ENCODE data around the gene SH3GLB1.
"Not testable (repeated sequence)": the region's sequence is repeated elsewhere in the genome, so short reads cannot be mapped to it uniquely, and the experiment has no call there.

The SH3GLB1 gene

DNA sequence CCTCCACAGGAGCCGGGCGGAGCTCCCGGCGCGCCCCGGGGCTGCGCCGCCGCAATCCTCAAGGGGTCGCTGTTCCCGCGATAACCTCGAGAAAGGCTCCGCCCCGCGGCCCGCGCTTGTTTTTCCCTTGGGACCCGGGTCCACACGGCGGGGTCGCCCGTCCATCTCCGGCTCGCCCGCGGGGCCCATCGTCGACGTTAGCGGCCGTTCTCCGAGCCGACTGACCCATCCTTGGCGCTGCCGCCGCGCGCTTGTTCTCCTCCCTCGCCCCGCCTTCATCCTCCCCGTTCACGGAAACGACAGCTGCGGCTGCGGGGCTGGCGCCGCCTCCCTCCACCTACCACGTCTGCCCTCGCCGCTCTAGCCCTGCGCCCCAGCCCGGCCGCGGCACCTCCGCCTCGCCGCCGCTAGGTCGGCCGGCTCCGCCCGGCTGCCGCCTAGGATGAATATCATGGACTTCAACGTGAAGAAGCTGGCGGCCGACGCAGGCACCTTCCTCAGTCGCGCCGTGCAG is at the start of gene SH3GLB1:
SH3GLB1 (plus strand) TSS at position 119 of the 514 bp plus-strand sequence; CDS start at position 443, 324 bp downstream.
- DNase-seq, result peak; percentile 87

DNA sequence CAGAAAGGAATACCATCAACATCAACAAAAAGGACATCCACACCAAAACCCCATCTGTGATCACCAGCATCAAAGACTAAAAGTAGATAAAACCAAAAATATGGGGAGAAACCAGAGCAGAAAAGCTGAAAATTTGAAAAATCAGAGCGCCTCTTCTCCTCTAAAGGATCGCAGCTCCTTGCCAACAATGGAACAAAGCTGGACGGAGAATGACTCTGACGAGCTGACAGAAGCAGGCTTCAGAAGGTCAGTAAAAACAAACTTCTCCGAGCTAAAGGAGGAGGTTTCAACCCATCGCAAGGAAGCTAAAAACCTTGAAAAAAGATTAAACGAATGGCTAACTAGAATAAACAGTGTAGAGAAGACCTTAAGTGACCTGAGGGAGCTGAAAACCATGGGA is 46.0 kb upstream of the SH3GLB1 start:
- not testable (repeated sequence) for DNase-seq

DNA sequence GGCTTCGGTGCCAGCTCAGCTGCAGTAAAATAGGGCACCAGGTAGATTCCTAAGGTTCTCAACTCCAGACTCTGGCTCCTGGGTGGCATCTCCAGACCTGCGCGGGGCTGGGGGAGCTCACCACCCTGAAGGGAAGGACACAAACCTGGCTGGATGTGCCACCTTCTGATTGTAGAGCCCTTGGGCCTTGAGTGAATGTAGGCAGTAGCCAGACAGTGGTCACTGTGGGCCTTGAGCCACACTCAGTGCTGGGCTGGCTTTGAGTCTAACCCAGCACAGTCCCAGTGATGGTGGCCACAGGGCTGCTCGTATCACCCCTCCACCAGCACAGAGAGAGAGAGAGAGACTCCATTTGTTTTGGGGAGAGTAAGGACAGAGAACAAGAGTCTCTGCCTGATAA is 38.0 kb upstream of the SH3GLB1 start:
- DNase-seq, result no peak

DNA sequence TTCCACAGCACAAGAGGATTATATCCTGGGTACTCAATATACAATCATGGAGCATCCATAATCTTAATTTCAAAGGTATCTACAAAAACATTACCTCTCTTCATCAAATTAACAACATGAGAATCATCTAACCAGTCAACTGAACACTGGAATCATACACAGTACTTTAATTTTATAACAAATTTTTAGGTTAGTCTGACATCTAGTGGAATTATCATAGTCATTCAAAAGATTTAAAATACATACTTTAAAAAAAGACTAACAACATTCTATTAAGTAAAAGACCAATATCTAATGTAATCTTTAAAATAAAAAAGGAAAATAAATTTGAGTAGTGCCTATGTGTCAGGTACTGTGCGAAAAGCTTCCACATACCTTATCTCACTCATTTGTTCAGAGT is 16.8 kb upstream of the SH3GLB1 start:
- peak; percentile 18 for DNase-seq

DNA sequence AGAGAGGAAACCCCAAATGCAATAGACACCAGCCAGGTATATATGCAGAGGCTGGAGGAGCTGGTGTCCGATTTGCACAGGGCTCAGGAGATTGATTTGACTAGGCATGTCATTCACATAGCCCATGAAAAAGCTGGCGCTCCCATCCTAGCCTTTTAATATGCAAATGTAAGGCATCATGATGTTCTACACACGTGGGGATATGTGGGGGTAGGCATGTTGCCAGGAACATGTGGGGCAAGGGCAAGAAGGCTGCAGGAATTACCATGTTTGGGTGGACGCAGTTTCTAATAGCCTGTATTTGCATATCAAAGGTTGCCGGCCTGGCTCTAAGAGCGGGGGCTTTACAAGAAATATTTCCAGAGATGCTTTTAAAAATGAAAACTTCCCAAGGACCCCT is 11.7 kb upstream of the SH3GLB1 start:
- no peak for DNase-seq

DNA sequence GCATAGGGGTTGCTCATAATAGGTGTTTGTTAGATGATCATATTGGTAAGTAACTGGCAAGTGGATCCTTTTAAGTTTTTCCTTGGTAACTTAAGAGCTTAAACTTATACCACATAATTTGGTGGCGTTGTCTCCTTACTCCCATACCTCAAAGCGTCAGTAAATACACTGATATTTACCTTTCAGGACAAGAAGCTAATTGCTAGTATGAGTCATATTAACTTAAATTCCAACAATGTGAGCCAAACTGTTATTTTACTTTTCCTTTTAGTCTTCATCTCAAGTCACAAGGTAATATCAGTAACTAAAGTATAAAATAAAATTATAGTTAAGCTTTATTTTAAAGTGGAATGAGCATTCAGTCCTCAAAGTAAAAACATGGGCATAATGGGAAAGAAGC is 9.0 kb upstream of the SH3GLB1 start:
- no peak for DNase-seq

DNA sequence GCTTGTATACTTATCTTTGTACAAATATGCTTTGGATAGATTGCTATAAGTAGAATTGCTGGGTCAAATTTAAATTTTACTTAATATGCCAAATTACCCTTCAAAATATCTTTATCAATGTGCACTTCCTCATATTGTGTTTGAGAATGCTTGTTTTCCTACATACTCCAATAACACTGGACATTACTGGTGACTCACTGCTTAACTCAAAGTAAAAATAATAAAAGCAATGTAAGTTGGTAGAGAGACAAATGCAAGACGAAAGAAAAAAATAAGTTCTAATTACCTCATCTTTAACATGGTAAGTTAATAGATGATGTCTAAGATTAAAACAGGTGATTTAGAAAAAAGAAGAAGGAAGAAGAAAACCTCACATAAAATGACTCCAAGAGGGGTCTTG is 7.9 kb upstream of the SH3GLB1 start:
- no peak for DNase-seq

DNA sequence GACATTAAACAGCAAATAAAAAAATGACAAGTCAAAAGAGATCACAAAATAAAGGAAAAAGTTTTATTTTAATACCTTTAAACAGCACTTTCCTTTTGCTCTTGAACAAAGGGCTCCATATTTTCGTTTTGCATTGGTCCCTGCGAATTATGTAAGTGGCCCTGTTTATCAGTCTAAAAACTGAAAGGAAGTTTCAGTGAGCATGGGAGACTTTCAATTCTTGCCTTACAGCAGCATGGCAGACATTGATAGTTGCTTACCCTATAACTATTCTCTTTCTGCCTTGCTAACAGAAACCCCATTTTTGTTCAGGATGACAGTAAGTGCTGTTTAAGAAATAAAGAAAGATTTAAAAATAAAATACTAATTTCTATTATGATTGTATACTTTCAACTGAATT is 5.2 kb upstream of the SH3GLB1 start:
- DNase-seq, result no peak

DNA sequence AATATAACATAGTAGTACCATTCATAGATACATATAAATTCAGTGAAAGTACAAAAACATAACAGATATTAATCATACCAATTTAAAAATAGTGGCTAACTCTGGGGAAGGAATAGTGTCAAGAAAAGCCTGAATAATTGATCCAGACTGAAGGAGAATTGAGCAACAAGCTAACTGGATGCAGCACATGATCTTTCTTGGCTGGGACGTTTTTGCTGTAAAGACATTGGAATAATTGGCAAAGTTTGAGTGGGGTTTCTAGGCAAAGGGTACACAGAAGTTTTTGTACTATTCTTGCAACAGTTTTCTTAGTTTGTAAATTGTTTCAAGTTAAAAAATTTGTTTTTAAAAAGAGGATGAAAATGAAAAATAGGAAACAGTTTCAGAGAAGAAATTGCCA is 2.6 kb upstream of the SH3GLB1 start:
- no peak for DNase-seq

DNA sequence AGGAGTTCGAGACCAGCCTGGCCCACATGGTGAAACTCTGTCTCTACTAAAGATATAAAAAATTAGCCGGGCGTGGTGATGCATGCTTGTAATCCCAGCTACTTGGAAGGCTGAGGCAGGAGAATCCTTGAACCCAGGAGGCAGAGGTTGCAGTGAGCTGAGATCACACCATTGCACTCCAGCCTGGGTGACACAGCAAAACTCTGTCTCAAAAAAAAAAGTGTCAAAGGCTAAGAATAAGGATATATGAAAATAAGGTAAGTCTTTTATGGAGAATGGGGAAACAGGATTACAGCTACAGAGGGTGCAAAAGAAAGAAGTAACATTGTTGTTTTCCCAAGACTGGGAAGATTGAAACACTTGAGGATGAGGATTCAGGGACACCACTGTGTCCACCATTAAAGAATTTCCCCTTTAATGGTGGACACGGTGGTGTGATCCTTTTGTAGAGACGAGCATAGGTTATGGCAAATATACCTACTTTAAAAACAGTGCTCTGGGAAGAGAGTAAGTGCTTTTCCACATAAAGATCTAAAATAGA is 1.4 kb upstream of the SH3GLB1 start:
- not testable (repeated sequence) for DNase-seq

DNA sequence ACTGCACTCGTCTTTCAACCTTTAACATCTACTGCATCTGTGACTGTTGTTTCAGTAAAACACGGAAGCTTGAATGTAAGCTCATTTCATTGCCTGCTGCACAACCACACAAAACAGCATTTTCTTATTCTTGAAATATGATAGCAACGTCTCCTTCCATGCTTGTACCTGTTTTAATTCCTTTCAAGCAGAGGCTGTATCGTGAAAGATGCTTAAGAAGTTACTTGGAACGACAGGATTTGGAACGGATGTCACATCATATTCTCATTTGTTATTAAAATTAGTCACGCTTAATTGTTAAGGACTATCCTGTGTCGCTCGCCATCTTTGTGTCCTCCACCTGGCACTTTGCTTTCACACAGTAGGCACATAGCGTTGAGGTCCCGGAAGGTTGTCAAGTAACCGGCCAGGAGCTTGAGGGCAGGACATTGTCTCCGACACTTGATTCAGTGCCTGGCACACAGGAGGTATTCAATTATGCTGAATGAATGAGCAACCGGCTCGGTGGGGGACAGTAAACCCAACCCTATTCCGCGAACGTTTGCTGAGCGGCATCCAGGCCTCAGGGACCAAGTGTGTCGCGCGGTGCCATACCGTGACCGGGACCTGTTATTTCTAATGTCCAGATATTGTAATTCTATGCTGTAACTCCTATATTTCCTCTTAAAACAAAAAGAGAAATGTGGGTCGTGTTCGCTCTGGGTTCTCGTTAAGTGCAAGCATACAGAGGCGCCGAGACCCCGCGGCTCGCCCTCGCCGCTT is 499 bp upstream of the SH3GLB1 start:
- DNase-seq, result no peak

DNA sequence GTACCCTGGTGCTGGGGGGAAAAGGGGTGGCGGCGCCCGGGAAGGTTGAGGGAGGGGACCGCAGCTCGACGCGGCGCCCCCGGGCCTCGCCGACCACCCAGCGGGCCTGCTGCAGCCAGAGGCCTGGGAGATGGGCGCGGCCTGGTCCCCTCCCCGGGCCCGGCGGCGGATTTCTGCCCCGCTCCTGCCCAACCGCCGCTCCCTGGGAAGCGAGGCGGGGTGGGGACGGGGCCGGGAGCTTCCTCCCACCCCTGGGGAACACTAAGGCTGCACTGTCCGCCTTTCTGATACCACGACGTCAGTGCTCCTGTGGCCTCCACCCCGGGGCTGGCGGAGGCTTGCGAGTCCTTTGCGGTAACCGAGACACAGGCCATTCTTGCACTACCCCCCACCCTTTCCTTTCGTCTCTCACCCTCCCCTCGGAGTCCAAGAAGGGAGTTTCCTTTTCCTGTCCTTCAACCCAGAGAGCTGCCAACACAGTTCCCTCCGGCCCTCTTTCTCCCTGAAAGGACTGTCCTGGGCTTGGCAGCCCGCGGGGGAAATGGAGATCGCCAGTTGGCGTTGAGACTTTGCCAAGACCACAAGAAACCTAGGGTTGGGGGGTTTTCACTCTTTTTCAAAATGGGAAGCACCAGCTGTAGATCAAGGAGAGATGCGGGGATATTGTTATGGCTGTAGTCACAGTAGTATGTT is 742 bp downstream of the SH3GLB1 start:
- DNase-seq, result no peak

DNA sequence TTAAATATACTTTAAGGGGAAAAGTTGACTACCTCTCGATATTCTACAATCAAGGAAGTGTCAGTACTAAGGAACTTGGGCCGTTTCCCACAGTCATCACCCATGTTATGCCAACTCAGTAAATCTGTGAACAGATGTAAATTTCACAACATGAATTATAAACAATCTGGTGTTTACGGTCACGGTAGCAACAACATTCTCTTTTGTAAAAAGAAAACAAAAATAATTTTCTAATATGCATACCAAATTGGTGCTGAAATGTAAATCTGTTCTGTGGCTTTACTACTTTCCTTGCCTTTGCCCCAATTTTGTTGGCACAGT is 1.2 kb downstream of the SH3GLB1 start:
- peak; percentile 48 for DNase-seq

DNA sequence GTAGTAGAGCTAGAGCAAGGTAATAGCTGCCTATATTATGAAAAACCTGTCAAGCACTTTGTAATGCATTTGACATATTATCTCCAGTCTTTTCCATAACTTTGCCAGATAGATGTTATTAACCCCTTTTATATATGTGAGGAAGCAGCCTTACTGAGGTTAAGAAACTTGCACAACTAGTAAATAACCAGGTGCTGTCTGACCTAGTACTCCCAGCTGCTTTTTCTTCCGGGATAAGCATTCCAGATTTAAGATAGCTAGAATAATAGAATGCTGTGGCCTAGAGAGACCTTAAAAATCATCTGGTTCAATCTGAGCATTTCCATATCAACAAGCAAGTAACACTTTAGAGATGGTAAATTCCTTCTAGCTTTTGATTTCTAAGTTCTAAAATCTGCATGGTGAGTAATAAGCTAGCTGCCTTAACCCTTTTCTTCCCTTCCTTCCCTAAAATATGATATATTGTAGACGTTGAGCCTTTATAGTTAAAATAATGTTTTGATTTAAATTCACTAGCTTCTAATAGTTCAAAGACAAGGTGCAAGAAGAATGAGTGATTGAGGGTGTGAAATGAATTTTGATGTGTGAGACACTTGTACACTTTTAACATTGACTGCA is 1.8 kb downstream of the SH3GLB1 start:
- DNase-seq, result no peak

DNA sequence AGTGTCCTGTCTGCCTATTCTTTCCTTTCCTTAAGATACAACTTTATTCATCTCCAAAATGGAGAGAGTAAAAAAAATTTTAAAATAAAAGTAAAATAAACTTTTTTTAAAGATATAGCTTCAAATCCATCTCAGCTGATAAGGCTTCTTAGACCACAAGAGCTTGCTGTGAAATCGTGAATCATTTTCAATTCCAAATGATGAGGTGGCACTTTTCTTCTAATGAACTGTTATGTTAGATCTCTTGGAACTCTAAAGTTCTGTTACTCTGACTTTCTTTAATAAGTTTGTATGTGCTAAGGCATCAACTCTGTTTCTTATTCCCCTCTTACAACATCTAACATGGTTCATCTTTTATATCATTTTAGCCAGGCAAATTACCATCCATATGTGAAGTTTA is 4.5 kb downstream of the SH3GLB1 start:
- no peak for DNase-seq

DNA sequence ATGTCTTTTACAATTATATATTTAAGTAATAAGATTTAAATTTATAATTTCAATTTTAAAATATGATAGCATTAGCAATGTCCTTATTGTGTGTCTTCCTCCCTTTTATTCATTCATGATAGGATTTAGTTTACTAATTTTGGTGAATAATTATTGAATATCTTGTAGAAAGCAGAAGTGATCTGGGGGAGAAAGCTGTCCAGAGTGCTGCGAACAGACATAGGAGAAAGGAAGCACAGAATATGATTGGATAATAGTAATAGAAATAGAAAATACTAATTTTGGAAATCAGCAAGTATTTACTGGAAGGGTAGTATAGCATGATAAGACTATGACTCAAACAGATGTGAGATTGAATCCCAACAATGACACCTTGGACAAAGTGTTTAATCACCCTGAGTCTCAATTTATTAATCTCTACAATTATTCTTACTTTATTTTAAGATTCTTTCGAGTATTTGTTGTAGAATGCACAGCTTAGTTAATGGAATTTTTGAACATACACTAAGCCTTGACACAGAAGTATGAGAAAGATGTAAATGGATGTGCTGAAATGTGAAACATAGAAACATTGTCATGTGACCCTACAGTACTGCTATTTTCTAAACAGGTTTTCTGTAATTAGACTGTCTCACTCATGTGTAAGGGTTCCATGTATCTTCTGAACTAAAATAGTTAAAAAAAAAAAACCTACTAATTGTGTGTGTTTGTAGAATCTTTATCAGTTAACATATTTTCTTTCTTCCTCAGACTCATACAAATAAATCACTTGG is 7.9 kb downstream of the SH3GLB1 start:
- no peak for DNase-seq

DNA sequence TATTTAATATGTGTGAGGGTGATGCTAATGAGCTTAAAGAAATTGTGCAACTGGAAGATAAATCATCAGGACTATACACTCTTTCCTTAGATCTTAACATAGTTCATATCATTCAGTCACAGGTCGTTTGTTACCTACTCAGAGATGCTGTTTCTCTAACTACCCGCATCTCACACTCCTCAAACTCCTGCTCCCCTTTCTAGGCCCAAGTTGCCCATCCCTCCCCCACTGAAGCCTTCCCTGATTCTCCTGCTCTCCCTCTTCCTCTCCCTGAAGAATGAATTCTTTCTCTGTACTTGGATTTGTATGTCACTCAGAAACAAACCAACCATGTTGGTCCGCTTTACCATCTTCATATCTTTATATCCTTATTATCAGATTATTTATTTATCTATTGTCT is 9.1 kb downstream of the SH3GLB1 start:
- no peak for DNase-seq

DNA sequence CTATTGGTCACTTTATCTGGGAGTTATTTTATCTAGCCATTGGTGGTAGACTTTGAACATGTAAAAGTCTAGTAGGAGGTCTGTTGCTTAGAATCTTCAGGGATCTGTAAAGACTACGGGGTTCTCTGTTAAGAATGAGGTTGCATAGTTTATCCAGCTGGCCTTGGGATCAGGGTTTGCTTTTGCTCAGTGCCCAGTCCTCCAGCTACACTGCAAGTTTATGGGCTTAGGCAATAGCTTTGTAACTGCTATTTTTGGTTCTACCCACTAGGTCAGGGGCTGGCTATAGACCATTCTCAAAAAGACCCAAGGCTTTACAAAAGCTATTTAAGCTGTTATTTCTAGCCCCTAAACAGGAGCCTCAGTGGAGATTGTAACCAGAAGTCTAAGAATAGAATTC is 9.8 kb downstream of the SH3GLB1 start:
- no peak for DNase-seq

DNA sequence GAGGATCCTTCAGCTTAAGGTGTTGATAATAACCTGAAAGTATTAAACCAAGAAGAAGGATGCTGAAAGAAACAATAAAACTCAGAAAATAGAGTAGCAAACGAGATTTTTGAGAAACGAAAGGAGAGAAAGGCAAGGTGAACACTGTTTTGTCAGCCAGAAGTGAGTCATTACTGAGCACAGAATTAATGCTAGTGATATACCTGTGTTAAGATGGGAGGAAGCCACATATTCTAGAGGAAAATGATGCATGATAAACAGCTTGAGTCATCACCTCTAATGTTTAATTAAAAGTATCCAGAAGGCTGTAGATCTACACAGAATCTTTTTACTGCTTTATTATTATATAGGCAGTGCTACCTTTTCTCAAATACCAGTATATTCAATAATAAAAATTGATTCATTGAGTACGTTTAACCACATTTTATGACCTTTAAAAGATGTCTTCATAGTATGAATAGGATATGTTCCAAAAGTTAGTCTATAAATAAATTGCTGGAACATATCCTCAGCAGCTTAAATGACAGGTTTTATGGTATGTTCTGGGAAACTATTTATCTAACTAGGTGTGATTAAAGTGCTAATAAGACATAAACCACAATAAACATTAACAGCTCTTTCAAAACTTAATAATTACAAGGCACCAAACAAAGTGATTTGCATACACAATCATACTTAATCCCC is 10.3 kb downstream of the SH3GLB1 start:
- DNase-seq, result no peak

DNA sequence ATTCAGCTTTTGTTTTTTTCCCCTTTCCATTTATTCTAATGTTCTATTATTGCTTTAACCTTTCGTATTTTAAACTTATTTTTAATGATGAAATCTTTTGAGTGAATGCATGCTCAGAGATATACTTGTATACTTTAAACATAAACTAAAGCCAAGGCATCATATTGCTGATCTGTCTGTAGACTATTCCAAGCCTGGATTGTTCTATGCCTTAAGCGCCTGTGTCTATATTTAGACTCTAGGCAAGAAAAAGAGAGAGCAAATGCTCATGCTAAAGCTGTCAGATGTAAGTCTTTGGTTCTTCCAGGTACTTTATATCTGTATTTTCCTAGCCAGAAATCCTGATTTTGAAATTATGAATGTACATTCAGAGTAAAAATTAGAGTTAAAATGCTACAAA is 14.4 kb downstream of the SH3GLB1 start:
- DNase-seq, result no peak

DNA sequence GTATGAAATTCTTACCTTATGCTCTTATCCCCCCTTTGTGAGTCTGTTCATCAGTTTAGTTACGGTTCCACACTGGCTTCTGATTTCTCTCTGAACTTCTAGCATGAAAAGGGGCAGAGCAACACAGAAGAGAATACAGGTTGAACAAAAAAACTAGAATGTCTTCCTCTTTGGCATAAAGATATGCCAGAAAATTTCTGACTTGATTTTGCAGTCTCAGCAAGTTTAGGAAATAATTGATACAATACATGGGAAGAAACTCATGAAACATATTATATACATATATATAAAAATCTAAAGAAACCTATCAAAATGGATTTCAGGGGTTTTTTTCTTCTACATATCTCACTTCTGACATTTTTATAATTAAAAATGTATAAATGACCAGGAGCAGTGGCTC is 27.0 kb downstream of the SH3GLB1 start:
- DNase-seq, result no peak

DNA sequence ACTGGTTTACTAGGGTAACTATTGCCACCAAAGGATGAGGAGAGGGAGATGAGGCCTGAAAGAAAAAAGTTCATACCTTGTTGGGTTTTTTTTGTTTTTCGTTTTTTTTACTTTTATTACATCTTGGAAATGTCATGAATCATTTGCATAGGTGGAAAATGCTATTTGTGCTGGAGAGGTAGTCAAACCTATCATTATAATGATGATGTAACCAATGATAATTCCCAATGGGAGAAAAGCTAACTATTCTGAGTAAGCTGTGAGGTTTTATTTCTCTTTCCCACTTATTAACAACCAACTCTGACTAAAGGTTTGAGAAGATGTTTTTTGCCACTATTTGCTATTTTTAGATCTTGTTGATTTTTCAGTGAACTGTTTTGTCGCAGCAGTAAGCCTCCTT is 29.0 kb downstream of the SH3GLB1 start:
- DNase-seq, result no peak
